ENCODE results near the gene PRRX2.
A peak's percentile ranks its signal among the peaks of the same experiment; 100 is the strongest.

The PRRX2 gene

GRCh38 chr9:129749575-129749974 lies 84.1 kb downstream of the PRRX2 start:
- Histone ChIP-seq H2AFZ (ENCODE audit: low read depth, low read length) (no peak overlapping the region), H3K4me1 (ENCODE audit: low read length) (peaks cover 7% of the 10 kb centered on the region), H3K27me3 (ENCODE audit: low read depth, low read length) (peaks cover 12% of the 10 kb centered on the region; the same call in 1 of the 2 replicates), H3K36me3 (replicated peaks; ENCODE audit: low read depth, low read length) (no peaks in the 10 kb centered on the region), H3K27ac (ENCODE audit: low read length) (no peak overlapping the region), H3K9me3 (ENCODE audit: insufficient read depth, low read length) (no peaks in the 10 kb centered on the region), H4K20me1 (ENCODE audit: insufficient read depth, low read length) (no peaks in the 10 kb centered on the region), H3K4me2 (ENCODE audit: low read length) (no peak overlapping the region), H3K79me2 (ENCODE audit: low read length) (no peaks in the 10 kb centered on the region), H3K9ac (ENCODE audit: low read length) (no peak overlapping the region), H3K4me3 (ENCODE audit: low read length) (no peak overlapping the region)
- TF ChIP-seq EZH2phosphoT487 (IDR thresholded peaks at IDR 0.05; ENCODE audit: low read depth): no peak
- TF ChIP-seq, protein P1, sequence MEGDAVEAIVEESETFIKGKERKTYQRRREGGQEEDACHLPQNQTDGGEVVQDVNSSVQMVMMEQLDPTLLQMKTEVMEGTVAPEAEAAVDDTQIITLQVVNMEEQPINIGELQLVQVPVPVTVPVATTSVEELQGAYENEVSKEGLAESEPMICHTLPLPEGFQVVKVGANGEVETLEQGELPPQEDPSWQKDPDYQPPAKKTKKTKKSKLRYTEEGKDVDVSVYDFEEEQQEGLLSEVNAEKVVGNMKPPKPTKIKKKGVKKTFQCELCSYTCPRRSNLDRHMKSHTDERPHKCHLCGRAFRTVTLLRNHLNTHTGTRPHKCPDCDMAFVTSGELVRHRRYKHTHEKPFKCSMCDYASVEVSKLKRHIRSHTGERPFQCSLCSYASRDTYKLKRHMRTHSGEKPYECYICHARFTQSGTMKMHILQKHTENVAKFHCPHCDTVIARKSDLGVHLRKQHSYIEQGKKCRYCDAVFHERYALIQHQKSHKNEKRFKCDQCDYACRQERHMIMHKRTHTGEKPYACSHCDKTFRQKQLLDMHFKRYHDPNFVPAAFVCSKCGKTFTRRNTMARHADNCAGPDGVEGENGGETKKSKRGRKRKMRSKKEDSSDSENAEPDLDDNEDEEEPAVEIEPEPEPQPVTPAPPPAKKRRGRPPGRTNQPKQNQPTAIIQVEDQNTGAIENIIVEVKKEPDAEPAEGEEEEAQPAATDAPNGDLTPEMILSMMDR (IDR thresholded peaks at IDR 0.05; ENCODE audit: low read depth, low read length): no peak

- Histone ChIP-seq H3K27me3 (ENCODE audit: low read depth, low read length) (peaks cover 12% of the 10 kb centered on the region; the same call in 1 of the 2 replicates), H3K9ac (ENCODE audit: low read length) (no peak overlapping the region), H3K79me2 (ENCODE audit: low read length) (no peaks in the 10 kb centered on the region), H3K4me2 (ENCODE audit: low read length) (no peak overlapping the region), H3K4me3 (ENCODE audit: low read length) (no peak overlapping the region), H3K4me1 (ENCODE audit: low read length) (peaks cover 7% of the 10 kb centered on the region), H3K36me3 (replicated peaks; ENCODE audit: low read depth, low read length) (no peaks in the 10 kb centered on the region), H3K27ac (ENCODE audit: low read length) (no peak overlapping the region), H4K20me1 (ENCODE audit: insufficient read depth, low read length) (no peaks in the 10 kb centered on the region), H2AFZ (ENCODE audit: low read depth, low read length) (no peak overlapping the region), H3K9me3 (ENCODE audit: insufficient read depth, low read length) (no peaks in the 10 kb centered on the region)
- no peak for TF ChIP-seq EZH2phosphoT487 (IDR thresholded peaks at IDR 0.05; ENCODE audit: low read depth)
Measured at GRCh38 chr9:129750013-129750638, 84.7 kb downstream of the PRRX2 start.

- H3K4me3 ChIP-seq (ENCODE audit: low read length): no peak overlapping the region
- no peak overlapping the region for H3K9ac ChIP-seq (ENCODE audit: low read length)
- TF ChIP-seq EZH2phosphoT487 (IDR thresholded peaks at IDR 0.05; ENCODE audit: low read depth): no peak
- TF ChIP-seq, protein P1 (IDR thresholded peaks at IDR 0.05; ENCODE audit: low read depth, low read length): no peak
- H3K27ac ChIP-seq (ENCODE audit: low read length): no peak overlapping the region
- H4K20me1 ChIP-seq (ENCODE audit: insufficient read depth, low read length): no peaks in the 10 kb centered on the region
- no peaks in the 10 kb centered on the region for H3K36me3 ChIP-seq (replicated peaks; ENCODE audit: low read depth, low read length)
- H3K27me3 ChIP-seq (ENCODE audit: low read depth, low read length): peaks cover 12% of the 10 kb centered on the region; the same call in 1 of the 2 replicates
- 0 out of 2 replicates have a peak, but pooled peaks cover 2% of the 10 kb centered on the region for H3K4me1 ChIP-seq (ENCODE audit: low read length)
- no peak overlapping the region for H3K4me2 ChIP-seq (ENCODE audit: low read length)
- H3K9me3 ChIP-seq (ENCODE audit: insufficient read depth, low read length): no peaks in the 10 kb centered on the region
- no peak overlapping the region for H2AFZ ChIP-seq (ENCODE audit: low read depth, low read length)
- H3K79me2 ChIP-seq (ENCODE audit: low read length): no peaks in the 10 kb centered on the region
Measured at GRCh38 chr9:129751841-129752801, 86.7 kb downstream of the PRRX2 start.

- peaks cover 12% of the 10 kb centered on the region; the same call in 1 of the 2 replicates for H3K27me3 ChIP-seq (ENCODE audit: low read depth, low read length)
- H4K20me1 ChIP-seq (ENCODE audit: insufficient read depth, low read length): no peaks in the 10 kb centered on the region
- H3K9me3 ChIP-seq (ENCODE audit: insufficient read depth, low read length): no peaks in the 10 kb centered on the region
- no peak within 1 kb of the TSS for H2AFZ ChIP-seq (ENCODE audit: low read depth, low read length)
- no peaks in the 10 kb centered on the region for H3K79me2 ChIP-seq (ENCODE audit: low read length)
- H3K4me1 ChIP-seq (ENCODE audit: low read length): 0 out of 2 replicates have a peak, but pooled peaks cover 3% of the 10 kb centered on the region
- H3K4me2 ChIP-seq (ENCODE audit: low read length): peak within 1 kb of the TSS; percentile 42
- no peak within 1 kb of the TSS for H3K9ac ChIP-seq (ENCODE audit: low read length)
- no peak within 1 kb of the TSS for H3K27ac ChIP-seq (ENCODE audit: low read length)
- H3K36me3 ChIP-seq (replicated peaks; ENCODE audit: low read depth, low read length): no peaks in the 10 kb centered on the region
- peak within 1 kb of the TSS; percentile 31; the same call in 1 of the 2 replicates for H3K4me3 ChIP-seq (ENCODE audit: low read length)
- TF ChIP-seq, protein P1 (IDR thresholded peaks at IDR 0.05; ENCODE audit: low read depth, low read length): no peak
- TF ChIP-seq EZH2phosphoT487 (IDR thresholded peaks at IDR 0.05; ENCODE audit: low read depth): no peak
Measured at GRCh38 chr9:129752900-129753729, 87.7 kb downstream of the PRRX2 start, which contains the start of gene PTGES. Gene PTGES, minus strand, starts transcription at chr9:129753042. Its CDS starts 30 bp downstream, at chr9:129753012.
